ENCODE data around the gene GTF3C5.
"Not testable (repeated sequence)": the region's sequence is repeated elsewhere in the genome, so short reads cannot be mapped to it uniquely, and the experiment has no call there.

Gene GTF3C5

DNA sequence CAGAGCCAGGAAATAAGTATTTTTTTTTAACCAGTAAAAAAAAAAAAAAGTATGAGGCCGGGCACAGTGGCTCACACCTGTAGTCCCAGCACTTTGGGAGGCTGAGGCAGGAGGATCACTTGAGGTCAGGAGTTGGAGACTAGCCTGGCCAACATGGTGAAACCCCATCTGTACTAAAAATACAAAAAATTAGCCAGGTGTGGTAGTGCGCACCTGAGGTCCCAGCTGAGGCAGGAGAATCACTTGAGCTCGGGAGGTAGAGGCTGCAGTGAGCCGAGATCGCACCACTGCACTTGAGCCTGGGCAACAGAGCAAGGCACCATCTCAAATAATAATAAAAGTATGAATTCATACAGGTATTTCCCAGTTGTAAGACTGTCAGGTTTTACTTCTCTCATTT lies 41.4 kb downstream of the GTF3C5 start:
- DNase-seq = not testable (repeated sequence)

DNA sequence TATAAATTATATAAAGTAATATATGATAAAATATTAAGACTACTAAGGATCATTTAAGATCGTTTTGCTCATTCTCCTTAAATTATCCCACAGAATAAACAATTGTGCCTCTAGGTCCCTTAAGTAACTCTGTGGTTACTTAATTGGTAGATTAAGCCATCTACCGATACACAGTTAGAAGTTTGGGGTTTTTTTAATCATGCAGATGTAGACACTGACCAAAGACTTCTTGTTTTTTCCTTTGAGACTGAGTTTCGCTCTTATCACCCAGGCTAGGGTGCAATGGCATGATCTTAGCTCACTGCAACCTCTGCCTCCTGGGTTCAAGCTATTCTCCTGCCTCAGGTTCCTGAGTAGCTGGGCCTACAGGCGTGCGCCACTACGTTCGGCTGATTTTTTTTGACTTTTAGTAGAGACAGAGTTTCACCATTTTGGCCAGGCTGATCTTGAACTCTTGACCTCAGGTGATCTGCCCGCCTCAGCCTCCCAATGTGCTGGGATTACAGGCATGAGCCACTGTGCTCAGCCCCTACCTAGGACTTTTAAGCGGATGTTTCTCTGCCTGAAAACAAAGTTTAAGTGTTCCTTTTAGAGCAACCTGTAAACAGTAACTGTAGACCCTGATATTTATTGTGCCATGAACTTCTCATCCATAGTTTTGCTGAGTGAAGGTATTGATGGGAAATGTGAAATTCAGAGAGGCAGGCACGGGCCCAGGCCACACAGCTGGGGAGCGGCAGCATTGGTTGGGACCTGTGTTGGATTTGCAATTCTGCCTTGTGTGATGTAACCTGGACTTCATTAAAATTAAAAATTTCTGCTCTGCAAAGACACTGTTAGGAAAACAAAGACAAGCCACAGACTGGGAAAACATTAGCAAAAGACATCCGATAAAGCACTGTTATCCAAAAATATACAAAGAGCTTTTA lies 42.6 kb downstream of the GTF3C5 start:
- no peak for DNase-seq

DNA sequence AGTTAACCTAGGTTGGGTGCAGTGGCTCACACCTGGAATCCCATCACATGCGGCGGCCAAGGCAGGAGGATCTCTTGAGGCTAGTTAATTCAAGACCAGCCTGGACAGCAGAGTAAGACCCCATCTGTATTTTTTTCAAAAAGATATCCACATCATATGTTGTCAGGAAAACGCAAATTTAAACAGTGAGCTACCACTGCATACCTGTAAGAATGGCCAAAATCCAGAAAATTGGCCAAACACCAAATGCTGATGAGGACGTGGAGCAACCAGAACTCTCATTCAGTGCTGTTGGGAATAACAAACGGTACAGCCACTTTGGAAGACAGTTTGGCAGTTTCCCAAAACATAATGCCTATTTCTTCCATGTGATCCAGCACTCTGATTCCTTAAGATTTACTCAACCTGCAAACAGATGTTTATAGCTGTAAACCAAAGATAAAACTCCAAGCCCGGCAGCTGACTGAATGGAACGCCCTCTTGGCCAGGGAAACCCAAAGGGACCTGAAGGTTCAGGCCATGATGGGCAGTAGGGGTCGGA lies 43.4 kb downstream of the GTF3C5 start:
- no peak for DNase-seq

DNA sequence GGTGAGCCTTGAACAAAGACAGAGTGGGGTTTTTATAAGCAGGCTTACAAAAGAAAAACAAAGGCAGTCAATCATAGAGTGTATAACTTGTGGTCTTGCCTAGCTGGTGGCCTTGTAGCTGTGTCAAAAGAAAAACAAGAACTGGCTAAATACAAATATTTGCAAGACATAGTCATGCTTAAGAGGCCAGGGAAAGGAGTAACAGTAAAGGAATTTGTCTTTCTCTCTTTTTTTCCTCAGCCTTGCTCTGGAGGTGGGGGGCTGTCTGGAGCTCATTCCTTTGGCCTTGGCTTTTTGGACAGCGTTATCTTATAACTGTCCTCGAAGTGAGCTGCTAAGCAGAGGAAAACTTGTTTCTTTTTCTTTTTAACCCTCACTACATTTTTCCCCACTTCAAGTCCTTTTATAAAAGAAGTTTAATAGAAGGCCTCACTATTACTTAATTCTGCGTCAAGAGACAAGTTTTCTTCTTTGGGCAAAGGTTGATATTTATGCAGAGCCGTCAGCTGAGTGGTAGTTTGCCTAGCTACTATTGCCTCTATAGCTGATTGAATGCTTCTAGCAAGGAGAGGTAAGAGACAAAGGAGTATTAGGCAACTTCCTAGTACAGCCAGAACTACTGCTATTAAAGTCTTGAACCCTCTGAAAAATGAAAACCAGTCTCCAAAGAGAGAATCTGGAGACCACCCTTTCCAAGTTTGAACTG lies 45.3 kb downstream of the GTF3C5 start:
- no peak for DNase-seq

DNA sequence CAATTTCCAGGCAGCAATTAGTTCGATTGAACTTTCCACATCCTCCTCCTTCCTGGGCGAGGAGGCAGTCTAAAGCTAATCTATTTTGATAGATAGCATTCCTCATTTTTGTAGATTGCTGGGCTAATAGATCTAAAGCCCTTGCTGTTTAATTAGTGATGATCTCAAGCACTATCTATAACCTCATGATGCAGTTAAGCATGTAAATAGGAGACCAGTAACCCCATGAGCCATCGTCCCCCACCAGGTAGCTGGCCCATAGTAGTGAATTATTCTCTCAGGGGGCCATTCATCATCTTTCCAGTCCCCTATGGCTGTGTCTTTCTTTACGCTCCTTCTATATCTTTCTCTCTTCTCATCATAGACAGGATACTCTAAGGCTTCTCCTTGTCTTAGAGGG lies 45.9 kb downstream of the GTF3C5 start:
- no peak for DNase-seq

DNA sequence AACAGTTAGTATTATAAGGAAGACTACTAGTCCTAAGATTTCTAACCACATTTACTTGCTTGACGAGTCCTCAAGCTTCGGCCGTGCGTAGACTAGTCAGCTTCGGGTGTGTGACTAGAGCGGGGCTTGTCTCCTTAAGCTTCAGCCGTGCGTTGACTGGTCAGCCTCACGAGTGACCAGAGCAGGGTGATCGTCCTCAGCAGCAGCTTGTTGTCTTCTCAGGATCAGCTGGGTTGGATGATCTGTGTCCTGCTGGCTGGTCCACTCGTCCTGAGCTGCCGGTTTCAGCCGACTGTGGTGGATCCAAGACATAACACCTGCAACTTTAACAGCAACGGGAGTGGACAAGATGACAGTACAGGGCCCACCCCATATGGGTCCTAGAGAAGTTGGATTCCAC lies 47.7 kb downstream of the GTF3C5 start:
- DNase-seq = no peak

DNA sequence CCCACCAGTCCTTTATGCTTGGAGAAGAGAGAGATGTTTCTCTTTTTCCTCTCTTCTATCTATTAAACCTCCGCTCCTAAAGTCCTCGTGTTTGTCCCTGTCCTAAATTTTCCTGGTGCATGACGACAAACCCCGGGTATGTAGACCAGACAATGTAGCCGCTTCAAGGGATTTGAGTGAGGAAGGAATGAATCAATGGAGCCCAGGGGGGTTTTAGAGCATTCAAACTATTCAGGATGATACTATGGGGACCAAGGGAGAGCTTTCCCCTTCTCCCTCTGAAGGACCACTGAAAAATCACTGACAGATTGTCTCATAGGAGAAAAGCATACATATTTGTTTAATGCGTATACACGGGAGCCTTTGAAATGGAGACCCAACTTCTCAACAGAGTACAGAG lies 49.4 kb downstream of the GTF3C5 start:
- DNase-seq = no peak

DNA sequence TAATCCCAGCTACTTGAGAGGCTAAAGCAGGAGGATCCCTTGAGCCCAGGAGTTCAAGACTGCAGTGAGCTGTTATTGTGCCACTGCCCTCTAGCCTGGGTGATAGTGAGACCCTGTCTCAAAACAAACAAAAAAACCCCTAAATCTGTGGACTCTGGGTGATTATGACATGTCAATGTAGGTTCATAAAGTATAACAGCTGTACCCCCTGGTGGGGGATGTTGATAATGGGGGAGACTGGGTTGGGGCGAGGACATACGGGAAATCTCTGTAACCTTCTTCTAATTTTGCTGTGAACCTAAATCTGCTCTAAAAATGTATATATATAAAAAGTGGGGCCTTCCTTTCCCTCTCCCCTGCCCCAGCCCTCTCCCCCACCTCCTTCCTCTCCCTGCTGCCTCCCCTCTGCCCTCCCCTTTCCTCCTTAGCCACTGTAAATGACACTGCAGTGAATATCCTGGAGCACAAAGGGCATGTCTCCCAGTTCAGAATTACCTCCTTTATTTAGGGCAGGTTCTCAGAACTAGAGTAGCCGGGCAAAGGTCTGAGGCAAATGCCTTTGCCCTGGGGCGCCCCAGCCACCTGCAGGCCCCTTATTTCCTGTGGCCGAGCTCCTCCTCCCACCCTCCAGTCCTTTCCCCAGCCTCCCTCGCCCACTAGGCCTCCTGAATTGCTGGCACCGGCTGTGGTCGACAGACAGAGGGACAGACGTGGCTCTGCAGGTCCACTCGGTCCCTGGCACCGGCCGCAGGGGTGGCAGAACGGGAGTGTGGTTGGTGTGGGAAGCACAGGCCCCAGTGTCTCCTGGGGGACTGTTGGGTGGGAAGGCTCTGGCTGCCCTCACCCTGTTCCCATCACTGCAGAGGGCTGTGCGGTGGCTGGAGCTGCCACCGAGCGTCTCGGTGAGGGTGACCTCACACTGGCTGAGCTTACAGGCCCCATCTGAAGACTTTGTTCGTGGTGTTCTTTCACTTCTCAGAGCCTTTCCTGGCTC lies 50.3 kb downstream of the GTF3C5 start:
- not testable (repeated sequence) for DNase-seq

DNA sequence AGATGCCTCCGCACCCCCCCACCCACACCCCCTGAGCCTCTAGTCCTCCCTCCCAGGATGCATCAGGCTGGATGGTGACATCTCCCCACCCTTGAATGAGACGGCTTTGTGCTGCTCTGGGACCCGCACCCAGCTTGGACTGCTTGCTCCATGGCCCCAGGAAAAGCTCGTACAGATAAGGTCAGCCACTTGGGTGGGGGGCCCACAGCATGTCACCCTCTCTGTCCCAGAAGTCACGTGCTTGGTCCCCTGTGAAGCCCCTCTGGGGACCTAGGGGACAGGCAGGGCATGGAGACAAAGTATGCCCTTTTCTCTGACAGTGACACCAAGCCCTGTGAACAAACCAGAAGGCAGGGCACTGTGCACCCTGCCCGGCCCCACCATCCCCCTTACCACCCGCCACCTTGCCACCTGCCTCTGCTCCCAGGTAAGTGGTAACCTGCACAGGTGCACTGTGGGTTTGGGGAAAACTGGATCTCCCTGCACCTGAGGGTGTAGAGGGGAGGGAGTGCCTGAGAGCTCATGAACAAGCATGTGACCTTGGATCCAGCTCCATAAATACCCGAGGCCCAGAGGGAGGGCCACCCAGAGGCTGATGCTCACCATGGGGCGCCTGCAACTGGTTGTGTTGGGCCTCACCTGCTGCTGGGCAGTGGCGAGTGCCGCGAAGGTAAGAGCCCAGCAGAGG lies 51.3 kb downstream of the GTF3C5 start:
- not testable (repeated sequence) for DNase-seq

DNA sequence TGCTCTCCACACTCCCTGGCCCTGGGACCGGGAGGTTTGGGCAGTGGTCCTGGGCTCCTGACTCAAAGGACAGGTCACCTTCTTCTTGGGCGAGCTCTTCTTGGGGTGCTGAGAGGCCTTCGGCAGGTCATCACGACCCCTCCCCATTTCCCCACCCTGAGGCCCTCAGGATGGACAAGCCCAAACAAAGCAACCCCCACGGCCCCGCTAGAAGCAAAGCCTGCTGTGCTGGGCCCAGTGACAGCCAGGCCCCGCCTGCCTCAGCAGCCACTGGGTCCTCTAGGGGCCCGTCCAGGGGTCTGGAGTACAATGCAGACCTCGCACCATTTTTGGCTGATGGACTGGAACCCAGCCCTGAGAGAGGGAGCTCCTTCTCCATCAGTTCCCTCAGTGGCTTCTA lies 52.9 kb downstream of the GTF3C5 start:
- not testable (repeated sequence) for DNase-seq

DNA sequence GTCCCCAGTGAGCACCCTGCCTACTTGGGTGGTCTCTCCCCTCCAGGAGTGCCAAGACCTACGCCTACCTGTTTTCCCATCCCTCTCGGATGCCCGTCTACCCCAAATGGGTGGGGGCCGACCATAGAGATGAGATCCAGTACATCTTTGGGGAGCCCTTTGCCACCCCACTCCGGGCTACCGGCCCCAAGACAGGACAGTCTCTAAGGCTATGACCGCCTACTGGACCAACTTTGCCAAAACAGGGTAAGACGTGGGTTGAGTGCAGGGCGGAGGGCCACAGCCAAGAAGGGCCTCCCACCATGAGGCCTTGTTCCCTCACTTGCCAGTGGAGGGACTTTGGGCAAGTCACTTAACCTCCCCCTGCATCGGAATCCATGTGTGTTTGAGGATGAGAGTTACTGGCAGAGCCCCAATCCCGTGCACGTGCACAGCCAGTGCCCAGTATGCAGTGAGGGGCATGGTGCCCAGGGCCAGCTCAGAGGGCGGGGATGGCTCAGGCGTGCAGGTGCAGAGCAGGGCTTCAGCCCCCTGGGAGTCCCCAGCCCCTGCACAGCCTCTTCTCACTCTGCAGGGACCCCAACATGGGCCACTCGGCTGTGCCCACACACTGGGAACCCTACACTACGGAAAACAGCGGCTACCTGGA lies 55.5 kb downstream of the GTF3C5 start:
- DNase-seq = not testable (repeated sequence)

DNA sequence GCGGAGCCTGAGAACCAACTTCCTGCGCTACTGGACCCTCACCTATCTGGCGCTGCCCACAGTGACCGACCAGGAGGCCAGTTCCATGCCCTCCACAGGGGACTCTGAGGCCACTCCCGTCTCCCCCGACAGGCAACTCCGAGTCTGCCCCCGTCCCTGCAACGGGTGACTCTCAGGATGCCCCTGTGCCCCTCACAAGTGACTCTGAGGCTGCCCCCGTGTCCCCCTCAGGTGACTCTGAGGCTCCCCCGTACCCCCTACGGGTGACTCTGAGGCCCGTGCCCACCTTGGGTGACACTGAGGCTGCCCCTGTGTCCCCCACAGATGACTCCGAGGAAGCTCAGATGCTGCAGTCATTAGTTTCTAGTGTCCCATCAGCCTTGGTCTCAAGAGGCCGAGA lies 56.1 kb downstream of the GTF3C5 start:
- DNase-seq = no peak

DNA sequence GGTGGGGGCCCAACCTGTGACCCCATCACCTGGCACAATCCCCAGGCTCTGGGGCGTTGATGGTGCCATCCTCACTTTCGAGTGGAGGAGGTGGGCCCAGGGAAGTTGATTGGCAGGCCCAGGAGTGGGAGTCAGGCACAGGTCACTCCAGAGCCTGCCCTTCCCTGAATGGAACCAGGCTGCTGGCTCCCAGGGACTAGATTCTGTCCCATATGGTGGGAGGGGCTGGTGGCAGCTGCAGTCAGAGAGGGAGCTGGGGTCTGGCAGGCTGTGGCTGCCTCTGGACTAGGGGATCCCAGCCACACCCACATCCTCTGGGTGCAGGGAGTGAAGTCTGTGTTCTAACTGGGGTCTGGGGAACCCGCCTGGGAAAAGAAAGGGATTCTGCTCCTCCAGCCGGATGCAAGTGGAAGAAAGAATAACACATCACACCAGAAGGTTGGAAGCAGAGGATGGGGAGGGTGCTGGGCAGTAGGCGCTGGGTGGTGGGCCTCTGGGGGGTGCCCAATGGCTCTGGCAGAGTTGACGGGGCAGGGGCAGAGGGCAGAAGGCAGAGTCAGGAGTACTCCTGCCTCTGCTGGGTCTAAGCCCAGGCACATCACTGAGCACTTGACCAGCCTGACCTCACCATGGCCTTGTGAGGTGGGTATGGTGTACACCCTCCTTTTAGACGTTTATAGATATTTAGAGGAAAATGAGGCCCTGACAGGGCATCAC lies 56.8 kb downstream of the GTF3C5 start:
- DNase-seq = no peak

DNA sequence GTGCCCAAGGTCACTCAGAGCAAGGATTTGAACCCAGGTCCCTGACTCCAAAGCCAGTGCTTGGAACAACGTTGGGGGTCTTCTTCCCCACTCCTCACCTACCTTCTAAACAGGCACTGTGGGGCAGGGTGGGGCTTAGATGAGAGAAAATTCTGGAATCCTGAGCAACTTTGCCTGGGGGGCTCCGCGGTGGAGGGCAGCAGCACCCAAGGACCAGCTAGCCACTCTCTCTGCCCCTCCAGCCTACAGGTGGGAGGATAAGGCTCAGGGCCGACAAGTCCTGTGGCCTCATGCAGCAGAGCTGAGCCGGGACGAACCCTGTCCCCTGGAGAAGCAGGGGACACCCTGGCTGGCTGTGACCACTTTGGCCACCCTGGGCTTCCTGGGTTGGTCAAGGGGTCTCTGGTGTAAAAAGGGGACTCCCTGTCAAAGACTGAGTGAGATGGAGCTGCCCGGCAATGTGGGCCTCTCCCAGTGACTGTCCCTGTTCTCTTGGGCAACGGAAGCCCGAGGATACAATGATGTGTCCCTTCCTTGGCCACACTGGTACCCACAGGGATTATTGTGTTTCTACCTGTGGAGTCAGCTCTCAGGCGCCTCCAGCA lies 57.5 kb downstream of the GTF3C5 start:
- DNase-seq = no peak

DNA sequence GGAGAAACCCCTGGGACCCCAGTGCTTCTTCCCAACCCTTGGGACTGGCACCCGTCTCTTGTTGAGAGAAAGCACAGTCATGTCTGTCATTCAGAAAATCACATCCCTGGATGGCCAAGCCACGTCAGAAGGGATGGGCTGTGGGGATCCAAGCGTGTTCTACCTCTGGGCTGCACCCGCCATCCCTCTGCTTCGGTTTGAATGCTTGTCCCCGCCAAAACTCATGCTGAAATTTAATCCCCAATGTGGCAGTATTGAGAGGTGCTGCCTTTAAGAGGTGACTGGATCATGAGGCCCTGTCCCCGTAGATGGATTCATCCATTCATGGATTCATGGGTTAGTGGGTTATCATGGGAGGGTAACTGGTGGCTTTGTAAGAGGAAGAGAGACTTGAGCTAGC lies 58.0 kb downstream of the GTF3C5 start:
- DNase-seq = no peak

DNA sequence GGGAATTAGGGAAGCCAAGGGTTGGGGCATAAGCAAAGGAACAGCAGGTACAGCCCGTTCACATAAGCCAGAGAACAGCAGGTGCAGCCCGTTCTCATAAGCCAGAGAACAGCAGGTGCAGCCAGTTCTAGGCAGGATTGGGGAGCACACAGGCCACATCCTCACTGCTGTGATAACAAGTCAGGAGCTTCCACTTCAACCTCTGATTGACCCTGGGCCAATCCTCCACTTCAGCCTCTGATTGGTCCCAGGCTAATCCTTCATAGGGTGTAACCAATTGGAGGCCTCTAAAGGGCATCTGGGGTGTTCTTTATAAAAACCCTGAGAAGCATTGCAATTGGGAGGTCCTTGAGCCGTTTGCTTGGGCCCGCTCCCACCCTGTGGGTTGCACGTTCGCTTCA lies 58.5 kb downstream of the GTF3C5 start:
- DNase-seq = no peak

DNA sequence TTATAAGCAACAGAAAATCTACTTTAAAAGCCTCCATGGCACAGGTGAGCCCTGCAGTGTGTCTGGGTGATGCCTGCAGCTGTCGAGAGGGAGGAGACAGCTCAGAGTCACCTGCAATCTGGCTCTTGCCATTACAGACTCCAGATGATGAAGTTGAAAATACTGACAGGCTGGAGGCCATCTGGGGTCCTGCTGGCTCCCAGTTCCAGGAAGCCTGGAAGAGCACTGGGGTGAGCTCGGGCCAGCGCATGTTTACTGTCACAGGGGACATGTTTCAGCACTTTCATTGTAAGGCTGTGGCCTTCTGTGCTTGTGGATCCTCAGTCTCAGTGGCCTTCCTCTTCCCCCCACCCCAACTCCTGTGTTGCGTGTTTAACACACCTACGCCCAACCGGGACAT lies 59.4 kb downstream of the GTF3C5 start:
- DNase-seq = no peak

DNA sequence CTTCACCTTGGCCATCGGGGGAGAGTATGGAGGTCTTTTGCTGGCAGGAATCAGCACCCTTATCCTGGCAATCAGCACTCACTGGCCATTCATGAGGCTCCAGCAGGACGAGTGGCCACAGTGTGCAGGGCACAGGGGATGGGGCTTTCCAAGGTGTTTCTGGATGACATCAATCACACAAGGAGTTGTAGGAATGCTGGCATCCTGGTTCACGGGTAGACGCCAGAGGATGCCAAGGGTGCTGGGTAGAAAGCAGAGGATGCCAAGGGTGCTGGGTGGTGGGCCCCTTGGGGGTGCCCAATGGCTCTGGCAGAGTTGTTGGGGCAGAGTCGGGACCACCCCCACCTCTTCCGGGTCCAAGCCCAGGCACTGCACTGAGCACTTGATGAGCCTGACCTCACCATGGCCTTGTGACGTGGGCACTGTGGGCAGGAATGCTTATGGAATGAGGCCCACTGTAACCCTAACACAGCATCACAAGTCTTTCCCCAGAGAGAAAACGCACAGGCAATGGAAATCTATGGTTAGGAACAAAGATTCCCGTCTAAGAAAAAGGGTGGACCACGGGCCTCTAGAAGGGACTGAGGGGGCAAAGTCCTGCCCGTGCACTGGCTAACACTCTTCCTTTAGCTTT lies 60.1 kb downstream of the GTF3C5 start:
- no peak for DNase-seq

DNA sequence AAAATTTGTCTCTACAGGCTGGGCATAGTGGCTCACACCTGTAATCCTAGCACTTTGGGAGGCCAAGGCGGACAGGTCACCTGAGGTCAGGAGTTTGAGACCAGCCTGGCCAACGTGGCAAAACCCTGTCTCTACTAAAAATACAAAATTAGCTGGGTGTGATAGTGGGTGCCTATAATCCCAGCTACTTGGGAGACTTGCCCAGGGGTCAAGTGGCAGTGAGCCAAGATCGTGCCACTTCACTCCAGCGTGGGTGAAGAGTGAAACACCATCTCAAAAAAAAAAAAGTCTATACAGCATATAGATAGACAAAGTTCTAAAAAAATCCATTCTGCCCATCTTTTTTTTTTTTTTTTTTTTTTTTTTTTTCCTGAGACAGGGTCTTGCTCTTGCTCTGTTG lies 63.6 kb downstream of the GTF3C5 start:
- not testable (repeated sequence) for DNase-seq

DNA sequence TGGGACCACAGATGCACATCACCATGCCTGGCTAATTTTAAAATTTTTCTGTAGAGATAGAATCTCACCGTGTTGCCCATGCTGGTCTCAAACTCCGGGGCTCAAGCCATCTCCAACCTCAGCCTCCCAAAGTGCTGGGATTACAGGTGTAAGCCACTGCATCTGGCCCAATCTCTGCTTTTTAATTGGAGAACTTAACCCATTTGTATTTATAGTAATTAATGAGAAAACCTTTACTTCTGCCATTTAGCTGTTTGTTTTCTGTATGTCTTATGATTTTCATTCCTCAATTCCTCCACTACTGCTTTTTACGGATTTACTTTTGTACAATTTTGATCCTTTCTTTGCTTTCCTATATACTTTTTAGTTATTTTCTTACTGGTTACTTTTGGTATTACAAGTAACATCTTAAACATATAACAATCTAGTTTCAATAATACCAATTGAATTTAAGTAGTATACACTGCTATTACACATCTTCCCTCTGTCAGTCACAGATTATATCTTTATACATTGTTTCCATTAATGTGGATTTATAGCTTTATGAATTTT lies 64.1 kb downstream of the GTF3C5 start:
- DNase-seq = no peak
